IgD-negative memory B cell (primary cell): Measurements from ENCODE around the gene C8A. TPM values are rescaled to one million over a fixed set of nuclear protein-coding genes. Genes with fewer than 3 reads are reported as not detected.

Experiments
- H3K27ac Mint-ChIP-seq, 3 donors: one replicate each; pipeline ENCODE4 v1.8.0; 2020 to 2022; ENCODE audit warnings: mild to moderate bottlenecking in 3 of 3, mixed read lengths in 3 of 3, moderate library complexity in 1 of 3
- H3K27me3 Mint-ChIP-seq: one replicate; pipeline ENCODE4 v1.8.0; 2021; ENCODE audit warnings: mixed read lengths
- H3K36me3 Mint-ChIP-seq: one replicate; pipeline ENCODE4 v1.8.0; 2020; ENCODE audit warnings: mild to moderate bottlenecking, mixed read lengths
- H3K4me1 Mint-ChIP-seq, 3 donors: one replicate each; pipeline ENCODE4 v1.8.0; 2020 to 2022; ENCODE audit warnings: mixed read lengths in 3 of 3, mild to moderate bottlenecking in 1 of 3
- H3K4me3 Mint-ChIP-seq, 4 donors: one replicate each; pipeline ENCODE4 v1.8.0; 2020 to 2022; ENCODE audit warnings: mild to moderate bottlenecking in 4 of 4, mixed read lengths in 4 of 4, moderate library complexity in 3 of 4
- H3K9me3 Mint-ChIP-seq, 3 donors: one replicate each; pipeline ENCODE4 v1.8.0; 2020 to 2021; ENCODE audit warnings: mixed read lengths in 3 of 3, mild to moderate bottlenecking in 1 of 3
- polyA plus RNA-seq: library from polyadenylated mRNA; unstranded; fragments of 300-500 nt; fragmentation: Illumina TruSeq; gene quantifications from one replicate; pipeline ENCODE4 v1.2.3, GENCODE V29; 2021

C8A gene
- polyA plus RNA-seq, 1 donor from 2014 or later = not detected

GRCh38 chr1:56938646-56939045, 84.0 kb downstream of the C8A start:
- no peak overlapping the region for H3K4me3 Mint-ChIP-seq
- H3K4me1 Mint-ChIP-seq = no peaks in the 10 kb centered on the region
- no peak overlapping the region for H3K27ac Mint-ChIP-seq
- peaks cover 1% of the 10 kb centered on the region for H3K36me3 Mint-ChIP-seq
- peaks cover 6% of the 10 kb centered on the region for H3K27me3 Mint-ChIP-seq
- peaks cover 0 to 2% (median 0%) of the 10 kb centered on the region in 3 donors for H3K9me3 Mint-ChIP-seq

GRCh38 chr1:56939209-56939608, 84.6 kb downstream of the C8A start:
- H3K9me3 Mint-ChIP-seq = peaks cover 0 to 2% (median 0%) of the 10 kb centered on the region in 3 donors

GRCh38 chr1:56940039-56940438, 85.4 kb downstream of the C8A start:
- Mint-ChIP-seq H3K27me3 (peaks cover 6% of the 10 kb centered on the region), H3K36me3 (peaks cover 1% of the 10 kb centered on the region), H3K27ac (no peak overlapping the region), H3K4me3 (no peak overlapping the region), H3K4me1 (no peaks in the 10 kb centered on the region), H3K9me3 (peaks cover 0 to 2% (median 0%) of the 10 kb centered on the region in 3 donors)

More at GRCh38 chr1:56939209-56939608, 84.6 kb downstream of the C8A start:
- H3K36me3 Mint-ChIP-seq = peaks cover 1% of the 10 kb centered on the region
- H3K4me1 Mint-ChIP-seq = no peaks in the 10 kb centered on the region
- peaks cover 6% of the 10 kb centered on the region for H3K27me3 Mint-ChIP-seq
- H3K4me3 Mint-ChIP-seq = no peak overlapping the region
- H3K27ac Mint-ChIP-seq = no peak overlapping the region

GRCh38 chr1:56948403-56949023, 93.9 kb downstream of the C8A start:
- no peak overlapping the region for H3K4me3 Mint-ChIP-seq
- H3K4me1 Mint-ChIP-seq = no peaks in the 10 kb centered on the region
- no peak overlapping the region for H3K27ac Mint-ChIP-seq
- peaks cover 0 to 1% (median 0%) of the 10 kb centered on the region in 3 donors for H3K9me3 Mint-ChIP-seq
- H3K27me3 Mint-ChIP-seq = no peaks in the 10 kb centered on the region
- no peaks in the 10 kb centered on the region for H3K36me3 Mint-ChIP-seq

- Mint-ChIP-seq H3K4me3 (no peak overlapping the region), H3K27ac (no peak overlapping the region), H3K9me3 (peaks cover 0 to 1% (median 0%) of the 10 kb centered on the region in 3 donors)
Observed at GRCh38 chr1:56952501-56952900, 97.9 kb downstream of the C8A start.

GRCh38 chr1:56953386-56953785, 98.8 kb downstream of the C8A start:
- Mint-ChIP-seq H3K36me3 (no peaks in the 10 kb centered on the region), H3K9me3 (peaks cover 0 to 1% (median 0%) of the 10 kb centered on the region in 3 donors), H3K4me1 (no peaks in the 10 kb centered on the region), H3K4me3 (no peak overlapping the region), H3K27ac (no peak overlapping the region), H3K27me3 (peaks cover 4% of the 10 kb centered on the region)

More at GRCh38 chr1:56952501-56952900, 97.9 kb downstream of the C8A start:
- no peaks in the 10 kb centered on the region for H3K36me3 Mint-ChIP-seq
- peaks cover 4% of the 10 kb centered on the region for H3K27me3 Mint-ChIP-seq
- H3K4me1 Mint-ChIP-seq = no peaks in the 10 kb centered on the region

GRCh38 chr1:56954664-56955063, 100.1 kb downstream of the C8A start:
- Mint-ChIP-seq H3K27ac (no peak overlapping the region), H3K4me3 (no peak overlapping the region), H3K36me3 (no peaks in the 10 kb centered on the region), H3K27me3 (peaks cover 4% of the 10 kb centered on the region), H3K9me3 (peaks cover 0 to 1% (median 0%) of the 10 kb centered on the region in 3 donors), H3K4me1 (no peaks in the 10 kb centered on the region)

- Mint-ChIP-seq H3K4me1 (no peaks in the 10 kb centered on the region), H3K27ac (no peak overlapping the region), H3K36me3 (no peaks in the 10 kb centered on the region), H3K9me3 (no peaks in the 10 kb centered on the region), H3K27me3 (peaks cover 5% of the 10 kb centered on the region), H3K4me3 (no peak overlapping the region)
Observed at GRCh38 chr1:56957931-56958330, 103.3 kb downstream of the C8A start.

- Mint-ChIP-seq H3K9me3 (no peaks in the 10 kb centered on the region), H3K27ac (no peak overlapping the region), H3K36me3 (no peaks in the 10 kb centered on the region), H3K4me3 (no peak overlapping the region), H3K27me3 (peaks cover 5% of the 10 kb centered on the region), H3K4me1 (no peaks in the 10 kb centered on the region)
Observed at GRCh38 chr1:56958526-56958925, 103.9 kb downstream of the C8A start.

- no peak overlapping the region for H3K27ac Mint-ChIP-seq
- no peaks in the 10 kb centered on the region for H3K9me3 Mint-ChIP-seq
- no peaks in the 10 kb centered on the region for H3K4me1 Mint-ChIP-seq
- H3K36me3 Mint-ChIP-seq = no peaks in the 10 kb centered on the region
- H3K4me3 Mint-ChIP-seq = no peak overlapping the region
- H3K27me3 Mint-ChIP-seq = peaks cover 1% of the 10 kb centered on the region
Observed at GRCh38 chr1:56961426-56961825, 106.8 kb downstream of the C8A start.

- Mint-ChIP-seq H3K27ac (no peak overlapping the region), H3K9me3 (no peaks in the 10 kb centered on the region), H3K36me3 (no peaks in the 10 kb centered on the region), H3K27me3 (peaks cover 1% of the 10 kb centered on the region), H3K4me3 (no peak overlapping the region), H3K4me1 (no peaks in the 10 kb centered on the region)
Observed at GRCh38 chr1:56963667-56964066, 109.1 kb downstream of the C8A start.

GRCh38 chr1:56964349-56965017, 109.9 kb downstream of the C8A start:
- no peaks in the 10 kb centered on the region for H3K4me1 Mint-ChIP-seq
- H3K27ac Mint-ChIP-seq = no peak overlapping the region
- no peaks in the 10 kb centered on the region for H3K9me3 Mint-ChIP-seq
- peaks cover 1% of the 10 kb centered on the region for H3K27me3 Mint-ChIP-seq
- no peak overlapping the region for H3K4me3 Mint-ChIP-seq
- H3K36me3 Mint-ChIP-seq = no peaks in the 10 kb centered on the region

GRCh38 chr1:56965191-56965590, 110.6 kb downstream of the C8A start:
- no peak overlapping the region for H3K4me3 Mint-ChIP-seq
- H3K27me3 Mint-ChIP-seq = peaks cover 1% of the 10 kb centered on the region
- H3K27ac Mint-ChIP-seq = no peak overlapping the region
- no peaks in the 10 kb centered on the region for H3K4me1 Mint-ChIP-seq
- H3K36me3 Mint-ChIP-seq = no peaks in the 10 kb centered on the region
- no peaks in the 10 kb centered on the region for H3K9me3 Mint-ChIP-seq

GRCh38 chr1:56965916-56966697, 111.5 kb downstream of the C8A start, which contains the start of gene C8B:
C8B (minus strand) TSS chr1:56966015; CDS start chr1:56965948, 67 bp downstream.
- H3K36me3 Mint-ChIP-seq = no peaks in the 10 kb centered on the region
- H3K9me3 Mint-ChIP-seq = no peaks in the 10 kb centered on the region
- H3K27me3 Mint-ChIP-seq = peaks cover 1% of the 10 kb centered on the region
- H3K4me3 Mint-ChIP-seq = no peak within 1 kb of the TSS
- H3K27ac Mint-ChIP-seq = no peak within 1 kb of the TSS
- no peaks in the 10 kb centered on the region for H3K4me1 Mint-ChIP-seq

GRCh38 chr1:56966698-56966999, 112.1 kb downstream of the C8A start:
- no peaks in the 10 kb centered on the region for H3K9me3 Mint-ChIP-seq
- no peak overlapping the region for H3K4me3 Mint-ChIP-seq
- no peaks in the 10 kb centered on the region for H3K4me1 Mint-ChIP-seq
- H3K36me3 Mint-ChIP-seq = no peaks in the 10 kb centered on the region
- no peak overlapping the region for H3K27ac Mint-ChIP-seq
- H3K27me3 Mint-ChIP-seq = peaks cover 1% of the 10 kb centered on the region
